ENCODE data around the gene GPATCH2.

GPATCH2 gene

DNA sequence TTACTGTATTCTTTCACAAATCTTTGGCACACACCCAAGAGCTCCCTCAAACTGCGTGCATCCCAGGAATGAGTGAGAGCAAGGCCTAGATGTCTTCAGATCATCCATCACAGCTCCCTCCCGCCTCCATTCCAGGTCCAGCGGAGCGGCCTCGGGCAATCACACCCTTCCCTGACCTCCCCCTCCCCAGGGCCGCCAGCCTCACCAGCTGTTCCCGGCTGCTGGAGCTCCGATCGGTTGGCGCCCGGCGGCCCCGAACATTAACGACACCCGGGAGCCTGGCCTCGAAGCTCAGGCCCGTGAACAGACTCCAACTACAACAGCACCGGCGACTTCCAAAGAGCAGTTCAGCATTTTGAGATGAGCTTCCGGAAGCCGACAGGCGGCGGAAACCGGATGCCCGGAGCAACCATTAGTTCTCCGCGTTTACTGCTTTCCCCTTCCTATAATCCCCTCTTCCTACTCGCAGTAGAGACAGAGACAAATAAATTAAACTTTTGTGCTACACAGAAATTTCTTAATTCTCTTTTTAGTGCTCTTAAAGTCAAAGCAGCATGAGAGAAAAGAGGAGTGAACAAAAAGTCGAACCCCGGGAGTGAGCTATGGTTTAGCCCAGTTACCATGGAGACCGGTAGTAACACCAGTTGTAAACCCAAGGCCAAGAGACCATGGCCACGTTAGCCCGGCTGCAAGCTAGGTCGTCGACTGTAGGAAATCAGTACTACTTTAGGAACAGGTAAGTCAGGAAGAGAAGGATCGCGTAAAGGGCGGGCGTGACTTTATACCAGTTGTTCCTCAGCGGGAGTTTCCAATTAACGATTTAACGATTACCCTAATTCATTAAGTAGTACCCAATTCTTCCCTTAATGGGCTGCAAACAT is at the start of gene GPATCH2, which contains the start of gene SPATA17:
Gene GPATCH2, minus strand, starts transcription at position 380 of the 881 bp plus-strand sequence. Its CDS starts 119 bp downstream, at position 261.
Gene SPATA17, plus strand, starts transcription at position 634 of the 881 bp plus-strand sequence. Its CDS starts 35 bp downstream, at position 669.
- TF ChIP-seq GATA3 (IDR thresholded peaks at IDR 0.05; ENCODE audit: low read depth, low read length): no peak

GRCh38 chr1:217674028-217674729 is 43.3 kb upstream of the GPATCH2 start:
- TF ChIP-seq GATA2 (IDR thresholded peaks at IDR 0.05; ENCODE audit: low read depth, low read length) (no peak), GATA3 (IDR thresholded peaks at IDR 0.05; ENCODE audit: low read depth, low read length) (no peak)

DNA sequence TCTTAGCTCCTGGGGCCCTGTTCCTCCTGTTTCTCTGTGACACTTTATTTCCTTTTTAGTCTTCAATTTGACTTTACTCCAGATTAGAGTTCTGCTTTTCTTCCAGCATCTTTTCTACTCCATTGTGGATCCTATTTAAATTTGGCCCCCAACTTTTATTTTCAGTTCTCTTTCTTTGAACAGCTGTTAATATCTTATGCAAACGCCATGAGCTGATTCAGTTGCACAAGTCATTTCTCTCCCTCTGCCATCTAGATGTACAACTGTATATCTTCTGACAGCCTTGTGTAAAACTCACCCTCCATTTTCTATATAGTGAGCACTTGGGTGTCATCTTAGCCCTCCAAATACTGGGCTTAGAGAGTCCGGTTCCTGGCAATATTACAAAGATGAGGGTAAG is 42.5 kb upstream of the GPATCH2 start:
- no peak for TF ChIP-seq GATA2 (IDR thresholded peaks at IDR 0.05; ENCODE audit: low read depth, low read length)
- no peak for TF ChIP-seq GATA3 (IDR thresholded peaks at IDR 0.05; ENCODE audit: low read depth, low read length)

DNA sequence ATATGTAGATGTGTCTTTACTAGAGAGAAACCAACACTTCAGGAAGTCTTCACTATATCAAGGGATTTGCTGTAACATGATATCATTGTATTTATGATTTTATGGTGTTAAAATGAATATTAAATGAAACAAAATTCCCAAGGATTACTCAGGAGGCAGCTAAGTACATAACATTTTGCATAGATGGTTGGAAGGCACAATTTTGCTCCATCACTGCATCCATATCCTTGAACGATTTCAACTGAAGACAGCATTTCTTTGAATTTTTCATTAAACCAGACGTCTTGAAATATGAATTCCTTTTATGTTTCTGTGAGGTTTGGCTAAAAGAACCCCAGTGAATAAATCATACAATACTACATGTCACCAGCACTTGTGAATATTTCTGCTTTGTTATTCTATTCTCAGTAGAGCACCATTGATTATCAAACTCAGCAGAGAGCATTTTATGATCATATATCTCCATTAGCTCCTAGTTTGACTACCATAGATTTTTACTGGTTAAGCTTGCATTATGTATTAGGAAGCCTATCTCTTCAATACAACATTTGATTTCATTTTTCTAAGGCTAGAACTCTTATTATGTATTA is 37.6 kb upstream of the GPATCH2 start:
- no peak for TF ChIP-seq GATA2 (IDR thresholded peaks at IDR 0.05; ENCODE audit: low read depth, low read length)
- no peak for TF ChIP-seq GATA3 (IDR thresholded peaks at IDR 0.05; ENCODE audit: low read depth, low read length)

DNA sequence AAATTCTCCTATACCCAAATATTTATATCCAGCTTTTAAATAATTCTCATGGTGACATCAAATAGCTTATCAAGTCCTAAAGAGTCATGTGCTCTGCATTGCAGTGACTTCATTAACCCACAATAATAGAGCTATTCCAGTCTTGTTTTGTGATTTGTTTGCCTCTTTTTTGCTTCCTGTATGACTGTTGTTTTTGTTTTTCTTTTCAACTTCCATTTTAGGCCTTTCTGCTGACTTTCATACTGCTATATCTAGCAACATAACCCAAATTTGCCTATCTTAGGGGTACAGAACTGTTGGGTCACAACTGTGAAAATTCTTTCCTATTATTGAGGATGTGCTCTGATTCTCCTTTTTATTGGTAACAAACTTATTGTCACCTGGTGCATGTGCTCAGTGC is 30.5 kb upstream of the GPATCH2 start:
- TF ChIP-seq GATA2 (IDR thresholded peaks at IDR 0.05; ENCODE audit: low read depth, low read length) (no peak), GATA3 (IDR thresholded peaks at IDR 0.05; ENCODE audit: low read depth, low read length) (no peak)

- TF ChIP-seq GATA3 (IDR thresholded peaks at IDR 0.05; ENCODE audit: low read depth, low read length) (no peak), GATA2 (IDR thresholded peaks at IDR 0.05; ENCODE audit: low read depth, low read length) (no peak)
These were observed 29.6 kb upstream of the GPATCH2 start for GRCh38 chr1:217660353-217661062.

- TF ChIP-seq GATA3 (IDR thresholded peaks at IDR 0.05; ENCODE audit: low read depth, low read length) (no peak), GATA2 (IDR thresholded peaks at IDR 0.05; ENCODE audit: low read depth, low read length) (no peak)
These were observed 19.8 kb upstream of the GPATCH2 start for GRCh38 chr1:217650674-217651073.

- TF ChIP-seq GATA2 (IDR thresholded peaks at IDR 0.05; ENCODE audit: low read depth, low read length) (no peak), GATA3 (IDR thresholded peaks at IDR 0.05; ENCODE audit: low read depth, low read length) (no peak)
These were observed 16.9 kb upstream of the GPATCH2 start for GRCh38 chr1:217647791-217648190.

- no peak for TF ChIP-seq GATA3 (IDR thresholded peaks at IDR 0.05; ENCODE audit: low read depth, low read length)
- TF ChIP-seq GATA2 (IDR thresholded peaks at IDR 0.05; ENCODE audit: low read depth, low read length): no peak
These were observed 11.6 kb upstream of the GPATCH2 start for GRCh38 chr1:217642455-217642854.

DNA sequence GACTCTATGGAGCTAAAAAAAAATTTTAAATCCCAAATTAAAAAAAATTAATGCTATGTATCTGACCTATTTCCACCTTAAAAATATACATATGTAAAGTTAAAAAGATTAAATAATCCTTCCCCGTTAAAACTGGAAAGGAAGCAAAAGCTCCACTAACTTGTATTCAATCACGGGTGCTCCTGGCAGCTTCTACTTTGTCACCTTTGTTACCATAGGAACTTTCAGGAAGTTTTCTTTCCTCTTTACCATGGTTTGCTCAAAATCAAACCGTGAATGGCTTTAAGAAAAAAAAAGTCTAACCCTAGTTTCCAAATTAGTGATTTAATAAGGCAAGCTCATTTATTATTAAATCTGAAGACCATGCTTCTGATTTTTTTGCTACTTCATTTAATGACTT is 3.5 kb downstream of the GPATCH2 start:
- no peak for TF ChIP-seq GATA2 (IDR thresholded peaks at IDR 0.05; ENCODE audit: low read depth, low read length)
- no peak for TF ChIP-seq GATA3 (IDR thresholded peaks at IDR 0.05; ENCODE audit: low read depth, low read length)

- TF ChIP-seq GATA3 (IDR thresholded peaks at IDR 0.05; ENCODE audit: low read depth, low read length): no peak
- TF ChIP-seq GATA2 (IDR thresholded peaks at IDR 0.05; ENCODE audit: low read depth, low read length): no peak
These were observed 4.6 kb downstream of the GPATCH2 start for GRCh38 chr1:217626321-217626720.

- TF ChIP-seq GATA2 (IDR thresholded peaks at IDR 0.05; ENCODE audit: low read depth, low read length) (no peak), GATA3 (IDR thresholded peaks at IDR 0.05; ENCODE audit: low read depth, low read length) (no peak)
These were observed 8.8 kb downstream of the GPATCH2 start for GRCh38 chr1:217622042-217622441.

DNA sequence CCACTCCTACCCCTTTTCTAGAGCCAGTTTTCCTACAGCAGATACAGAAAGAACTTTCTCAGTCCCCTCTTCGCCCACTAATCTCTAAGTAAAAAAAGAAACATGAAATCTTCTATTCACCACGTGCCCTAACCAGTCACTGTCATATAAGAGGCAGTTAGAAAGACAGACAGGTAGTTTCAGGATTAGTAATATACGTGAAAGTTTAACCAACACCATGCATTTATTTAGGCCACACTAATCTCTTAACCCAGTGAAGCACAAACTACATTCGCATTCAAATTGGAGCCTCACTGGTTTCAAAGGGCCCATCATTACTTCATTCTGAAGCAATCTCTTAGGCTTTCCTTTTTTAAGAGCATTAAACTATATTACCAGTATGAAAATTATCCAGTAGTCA is 10.1 kb downstream of the GPATCH2 start:
- TF ChIP-seq GATA2 (IDR thresholded peaks at IDR 0.05; ENCODE audit: low read depth, low read length): no peak
- TF ChIP-seq GATA3 (IDR thresholded peaks at IDR 0.05; ENCODE audit: low read depth, low read length): no peak

- TF ChIP-seq GATA2 (IDR thresholded peaks at IDR 0.05; ENCODE audit: low read depth, low read length) (no peak), GATA3 (IDR thresholded peaks at IDR 0.05; ENCODE audit: low read depth, low read length) (no peak)
These were observed 13.8 kb downstream of the GPATCH2 start for GRCh38 chr1:217617126-217617525.
